NCI-H1417 treated with DMSO at 0.1 percent for 48 hours (cell line): ENCODE data around the gene VSTM2L.

Source experiments
- DNase-seq: peaks from one replicate; lab custom pipeline; 2025; lab: John Stamatoyannopoulos, UW

VSTM2L gene

GRCh38 chr20:37901240-37901639, 1.7 kb upstream of the VSTM2L start:
- no peak for DNase-seq

- no peak for DNase-seq
These were observed 1.0 kb upstream of the VSTM2L start for GRCh38 chr20:37901654-37902503.

- DNase-seq = no peak
These were observed 535 bp downstream of the VSTM2L start for GRCh38 chr20:37903317-37904007.

GRCh38 chr20:37904008-37904642, 1.2 kb downstream of the VSTM2L start:
- no peak for DNase-seq

GRCh38 chr20:37904845-37905373, 2.0 kb downstream of the VSTM2L start:
- no peak for DNase-seq

GRCh38 chr20:37905671-37906613, 3.0 kb downstream of the VSTM2L start:
- no peak for DNase-seq

GRCh38 chr20:37907330-37907676, 4.4 kb downstream of the VSTM2L start:
- no peak for DNase-seq

GRCh38 chr20:37907677-37908401, 4.9 kb downstream of the VSTM2L start:
- peak; percentile 50 for DNase-seq

GRCh38 chr20:37911261-37911660, 8.3 kb downstream of the VSTM2L start:
- DNase-seq = no peak

GRCh38 chr20:37911838-37912281, 8.9 kb downstream of the VSTM2L start:
- DNase-seq = peak; percentile 26

GRCh38 chr20:37912874-37913273, 9.9 kb downstream of the VSTM2L start:
- no peak for DNase-seq

GRCh38 chr20:37913567-37914366, 10.8 kb downstream of the VSTM2L start:
- no peak for DNase-seq

- no peak for DNase-seq
These were observed 11.4 kb downstream of the VSTM2L start for GRCh38 chr20:37914367-37914671.

GRCh38 chr20:37914672-37915433, 11.9 kb downstream of the VSTM2L start:
- peak; percentile 56 for DNase-seq

- DNase-seq = no peak
These were observed 12.5 kb downstream of the VSTM2L start for GRCh38 chr20:37915434-37915787.

- no peak for DNase-seq
These were observed 13.1 kb downstream of the VSTM2L start for GRCh38 chr20:37915800-37916570.

- DNase-seq = no peak
These were observed 14.5 kb downstream of the VSTM2L start for GRCh38 chr20:37917461-37917860.

GRCh38 chr20:37918035-37918434, 15.1 kb downstream of the VSTM2L start:
- no peak for DNase-seq
